Fibroblast of lung (primary cell): ENCODE data around the gene COL4A2. TPM values are rescaled to one million over a fixed set of nuclear protein-coding genes. Genes with fewer than 3 reads are reported as not detected.

Source experiments
- DNase-seq, 2 donors: peaks; one replicate each; pipeline versions ENCODE4 v3.0.0 to v3.0.0-alpha.2; 2010; ENCODE audit warnings: low read depth in 2 of 2
- H2AFZ ChIP-seq: 2 replicates; pipeline ENCODE4 v1.5.1; 2012; ENCODE audit warnings: low read length, control low read depth, inconsistent platforms
- H3K27ac ChIP-seq: 2 replicates; pipeline ENCODE4 v1.5.1; 2011; ENCODE audit warnings: low read length, control low read depth; ENCODE audit not compliant: insufficient read depth
- H3K27me3 ChIP-seq: 2 replicates; pipeline ENCODE4 v1.5.1; 2011; ENCODE audit warnings: mild to moderate bottlenecking, low read length; ENCODE audit not compliant: control insufficient read depth, insufficient read depth
- H3K36me3 ChIP-seq: 2 replicates; pipeline ENCODE4 v1.5.1; 2011; ENCODE audit warnings: low read length; ENCODE audit not compliant: control insufficient read depth, insufficient read depth
- H3K4me1 ChIP-seq: 2 replicates; pipeline ENCODE4 v1.5.1; 2011; ENCODE audit warnings: low read length; ENCODE audit not compliant: control insufficient read depth, insufficient read depth; ENCODE audit errors: extremely low read depth
- H3K4me2 ChIP-seq: 2 replicates; pipeline ENCODE4 v1.5.1; 2011; ENCODE audit warnings: low read length, control low read depth; ENCODE audit not compliant: insufficient read depth; ENCODE audit errors: extremely low read depth
- H3K4me3 ChIP-seq, 4 experiments: fragments of 200-600 bp in 1 of 4; sonication (generic) in 1 of 4; replicated peaks in 1 of 4; 2 replicates each; pipeline ENCODE4 v1.5.1; 2011 to 2016; ENCODE audit warnings: low read length in 4 of 4, low read depth in 3 of 4, mild to moderate bottlenecking in 3 of 4, control low read depth in 2 of 4, inconsistent platforms in 1 of 4, mixed read lengths in 1 of 4; ENCODE audit not compliant: insufficient read depth in 1 of 4; ENCODE audit errors: control extremely low read depth in 1 of 4
- H3K79me2 ChIP-seq: 2 replicates; pipeline ENCODE4 v1.5.1; 2012; ENCODE audit warnings: mild to moderate bottlenecking, low read length, inconsistent platforms; ENCODE audit not compliant: control insufficient read depth, insufficient read depth
- H3K9ac ChIP-seq: 2 replicates; pipeline ENCODE4 v1.5.1; 2011; ENCODE audit warnings: mild to moderate bottlenecking, low read length, control low read depth; ENCODE audit not compliant: insufficient read depth
- H3K9me3 ChIP-seq: 2 replicates; pipeline ENCODE4 v1.5.1; 2012; ENCODE audit warnings: low read depth, low read length; ENCODE audit not compliant: control insufficient read depth, insufficient read depth
- H4K20me1 ChIP-seq: 2 replicates; pipeline ENCODE4 v1.5.1; 2011; ENCODE audit warnings: low read length; ENCODE audit not compliant: control insufficient read depth, insufficient read depth; ENCODE audit errors: extremely low read depth
- CTCF ChIP-seq, 2 donors: IDR thresholded peaks in 1 of 2; conservative IDR thresholded peaks in 1 of 2; 1 replicate in 1 of 2; 2 replicates in 1 of 2; pipeline ENCODE4 v1.5.1; 2011 to 2012; ENCODE audit warnings: low read length in 2 of 2, control low read depth in 1 of 2, inconsistent platforms in 1 of 2, low read depth in 1 of 2, mild to moderate bottlenecking in 1 of 2
- EZH2 ChIP-seq: IDR thresholded peaks from 2 replicates; pipeline ENCODE4 v1.5.1; 2012; ENCODE audit warnings: low read length, control low read depth, mild to moderate bottlenecking; ENCODE audit errors: missing control alignments
- polyA plus RNA-seq, 2 donors: library from polyadenylated mRNA; depleted of rRNA in 1 of 2; stranded (reverse) in 1 of 2; unstranded in 1 of 2; fragments of >200 nt; gene quantifications; 2 replicates each; pipeline ENCODE4 v1.2.1, GENCODE V29; 2011 to 2012; ENCODE audit warnings: missing spikeins in 1 of 2
- total RNA-seq: library from RNA; depleted of rRNA; stranded (reverse); fragments of >200 nt; gene quantifications from 2 replicates; pipeline ENCODE4 v1.2.1, GENCODE V29; 2014

The COL4A2 gene
- total and polyA plus RNA-seq, 2 donors (not counting 1 experiment from before 2014, with no cell fraction given) = 93.1 to 463 TPM

GRCh38 chr13:110468986-110469495 is 162.0 kb downstream of the COL4A2 start:
- Histone ChIP-seq H3K27ac (no peak overlapping the region), H4K20me1 (no peaks in the 10 kb centered on the region), H2AFZ (no peak overlapping the region), H3K4me2 (no peak overlapping the region), H3K36me3 (peaks cover 9% of the 10 kb centered on the region), H3K27me3 (no peaks in the 10 kb centered on the region), H3K9ac (no peak overlapping the region), H3K79me2 (no peaks in the 10 kb centered on the region), H3K9me3 (no peaks in the 10 kb centered on the region), H3K4me3 (no peak overlapping the region), H3K4me1 (peaks cover 3% of the 10 kb centered on the region)
- TF ChIP-seq CTCF (conservative IDR thresholded peaks at IDR 0.05 in 1 of 2, IDR thresholded peaks at IDR 0.05 in 1 of 2; ENCODE audit: low read depth in 1 of 2, low read length in 2 of 2) = no peak
- TF ChIP-seq EZH2 = no peak
- DNase-seq = no peak

- no peak for DNase-seq
- TF ChIP-seq CTCF (conservative IDR thresholded peaks at IDR 0.05 in 1 of 2, IDR thresholded peaks at IDR 0.05 in 1 of 2; ENCODE audit: low read depth in 1 of 2, low read length in 2 of 2) = no peak
- no peak for TF ChIP-seq EZH2
- no peaks in the 10 kb centered on the region for H3K9me3 ChIP-seq
- H3K4me1 ChIP-seq = peaks cover 3% of the 10 kb centered on the region
- H3K79me2 ChIP-seq = no peaks in the 10 kb centered on the region
- no peaks in the 10 kb centered on the region for H3K27me3 ChIP-seq
- H3K9ac ChIP-seq = no peak overlapping the region
- H3K4me3 ChIP-seq = no peak overlapping the region
- H3K4me2 ChIP-seq = no peak overlapping the region
- peaks cover 2% of the 10 kb centered on the region for H4K20me1 ChIP-seq
- H3K36me3 ChIP-seq = peaks cover 11% of the 10 kb centered on the region
- H3K27ac ChIP-seq = no peak overlapping the region
- H2AFZ ChIP-seq = no peak overlapping the region
Measured at GRCh38 chr13:110469597-110469996, 162.5 kb downstream of the COL4A2 start.

- Histone ChIP-seq H3K9ac (no peak overlapping the region), H4K20me1 (peaks cover 2% of the 10 kb centered on the region), H3K36me3 (peaks cover 12% of the 10 kb centered on the region), H2AFZ (no peak overlapping the region), H3K27me3 (no peaks in the 10 kb centered on the region), H3K4me2 (no peak overlapping the region), H3K79me2 (no peaks in the 10 kb centered on the region), H3K27ac (no peak overlapping the region), H3K4me1 (peaks cover 3% of the 10 kb centered on the region), H3K9me3 (no peaks in the 10 kb centered on the region), H3K4me3 (no peak overlapping the region)
- TF ChIP-seq EZH2 = no peak
- no peak for TF ChIP-seq CTCF (conservative IDR thresholded peaks at IDR 0.05 in 1 of 2, IDR thresholded peaks at IDR 0.05 in 1 of 2; ENCODE audit: low read depth in 1 of 2, low read length in 2 of 2)
- no peak for DNase-seq
Measured at GRCh38 chr13:110470272-110471009, 163.4 kb downstream of the COL4A2 start.
